D721Med (cell line): ENCODE measurements around the gene BUB1.

Experiments used
- DNase-seq: peaks from one replicate; pipeline ENCODE4 v3.0.0; 2011; ENCODE audit warnings: low spot score; ENCODE audit not compliant: insufficient read length
- FAIRE-seq: peaks from 2 replicates; lab custom pipeline; 2011; peaks lifted over from hg19 to GRCh38; lab: Jason Lieb, UNC
- TF ChIP-seq, protein P1 (sequence below): IDR thresholded peaks from 2 replicates; pipeline ENCODE4 v1.5.1; 2012; ENCODE audit warnings: mild to moderate bottlenecking, control low read depth; ENCODE audit not compliant: insufficient read depth; ENCODE audit errors: missing control alignments

Gene BUB1

DNA sequence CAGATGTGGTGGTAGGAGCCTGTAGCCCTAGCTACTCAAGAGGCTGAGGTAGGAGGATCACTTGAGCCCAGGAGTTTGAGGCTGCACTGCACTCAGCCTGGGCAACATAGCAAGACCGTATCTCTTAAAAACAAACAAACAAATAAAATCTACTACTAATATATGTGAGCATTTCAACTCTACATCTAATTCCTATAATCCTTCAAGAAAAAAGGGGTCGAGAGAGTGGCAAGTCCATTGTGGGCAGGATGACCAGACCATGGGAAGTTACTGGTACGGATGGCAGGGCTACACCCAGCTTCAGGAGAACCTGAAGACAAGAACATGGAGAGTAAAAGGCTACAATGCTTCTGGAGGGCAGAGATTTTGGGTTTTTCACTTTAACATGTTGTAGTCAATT is 24.0 kb downstream of the BUB1 start:
- DNase-seq (no peak), FAIRE-seq (no peak)
- TF ChIP-seq, protein P1, sequence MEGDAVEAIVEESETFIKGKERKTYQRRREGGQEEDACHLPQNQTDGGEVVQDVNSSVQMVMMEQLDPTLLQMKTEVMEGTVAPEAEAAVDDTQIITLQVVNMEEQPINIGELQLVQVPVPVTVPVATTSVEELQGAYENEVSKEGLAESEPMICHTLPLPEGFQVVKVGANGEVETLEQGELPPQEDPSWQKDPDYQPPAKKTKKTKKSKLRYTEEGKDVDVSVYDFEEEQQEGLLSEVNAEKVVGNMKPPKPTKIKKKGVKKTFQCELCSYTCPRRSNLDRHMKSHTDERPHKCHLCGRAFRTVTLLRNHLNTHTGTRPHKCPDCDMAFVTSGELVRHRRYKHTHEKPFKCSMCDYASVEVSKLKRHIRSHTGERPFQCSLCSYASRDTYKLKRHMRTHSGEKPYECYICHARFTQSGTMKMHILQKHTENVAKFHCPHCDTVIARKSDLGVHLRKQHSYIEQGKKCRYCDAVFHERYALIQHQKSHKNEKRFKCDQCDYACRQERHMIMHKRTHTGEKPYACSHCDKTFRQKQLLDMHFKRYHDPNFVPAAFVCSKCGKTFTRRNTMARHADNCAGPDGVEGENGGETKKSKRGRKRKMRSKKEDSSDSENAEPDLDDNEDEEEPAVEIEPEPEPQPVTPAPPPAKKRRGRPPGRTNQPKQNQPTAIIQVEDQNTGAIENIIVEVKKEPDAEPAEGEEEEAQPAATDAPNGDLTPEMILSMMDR = no peak

DNA sequence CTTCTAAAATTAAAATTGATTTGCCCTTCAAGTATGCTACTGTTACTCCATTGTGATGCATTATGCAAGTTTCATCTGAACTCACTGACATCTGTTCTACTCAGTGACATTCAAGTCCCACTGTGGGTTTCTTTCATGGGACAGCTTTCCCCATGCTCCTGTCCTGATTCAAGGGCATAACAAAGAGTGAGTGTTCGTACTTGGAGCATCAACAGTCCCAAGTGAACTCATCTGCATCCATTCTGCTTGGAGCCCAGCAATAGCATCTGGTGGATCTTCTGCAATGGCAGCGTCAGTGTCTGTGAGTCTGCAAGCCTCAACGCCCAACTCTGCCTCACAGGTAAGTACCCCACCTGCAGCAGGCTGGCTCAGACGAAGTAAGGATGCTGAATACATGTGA is 27.5 kb downstream of the BUB1 start:
- no peak for FAIRE-seq

DNA sequence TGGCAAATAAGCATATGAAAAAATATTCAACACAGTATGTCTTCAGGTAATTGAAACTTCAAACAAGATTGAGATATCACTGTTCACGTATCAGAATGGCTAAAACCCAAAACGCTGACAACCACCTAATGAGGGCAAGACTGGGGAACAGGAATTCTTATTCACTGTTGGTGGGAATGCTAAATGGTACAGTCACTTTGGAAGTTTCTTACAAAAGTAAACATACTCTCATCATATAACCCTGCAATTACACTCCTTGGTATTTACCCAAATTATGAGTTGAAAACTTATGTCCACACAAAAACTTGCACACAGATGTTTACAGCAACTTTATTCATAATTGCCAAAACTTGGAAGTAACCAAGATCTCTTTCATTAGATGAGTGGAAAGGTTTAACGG is 30.1 kb downstream of the BUB1 start:
- TF ChIP-seq, protein P1 = no peak
- no peak for FAIRE-seq
- DNase-seq = no peak

More for the DNA sequence above, 27.5 kb downstream of the BUB1 start:
- TF ChIP-seq, protein P1 = no peak
- DNase-seq = no peak

DNA sequence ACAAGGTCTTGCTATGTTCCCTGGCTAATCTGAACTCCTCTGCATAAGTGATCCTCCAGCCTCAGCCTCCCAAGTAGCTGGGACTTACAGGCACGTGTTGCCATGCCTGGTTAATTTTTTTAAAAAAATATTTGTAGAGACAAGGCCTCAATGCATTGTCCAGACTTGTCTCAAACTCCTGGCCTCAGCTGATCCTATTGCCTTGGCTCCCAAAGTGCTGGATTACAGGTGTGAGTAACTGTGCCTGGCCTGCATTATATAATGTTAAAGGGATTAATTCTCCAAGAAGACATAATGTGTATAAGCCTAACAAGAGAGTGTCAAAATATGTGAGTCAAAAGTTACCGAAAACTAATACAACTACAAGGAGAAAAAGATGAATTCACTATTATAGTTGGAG is 32.2 kb downstream of the BUB1 start:
- TF ChIP-seq, protein P1 = no peak
- no peak for FAIRE-seq
- DNase-seq = no peak

DNA sequence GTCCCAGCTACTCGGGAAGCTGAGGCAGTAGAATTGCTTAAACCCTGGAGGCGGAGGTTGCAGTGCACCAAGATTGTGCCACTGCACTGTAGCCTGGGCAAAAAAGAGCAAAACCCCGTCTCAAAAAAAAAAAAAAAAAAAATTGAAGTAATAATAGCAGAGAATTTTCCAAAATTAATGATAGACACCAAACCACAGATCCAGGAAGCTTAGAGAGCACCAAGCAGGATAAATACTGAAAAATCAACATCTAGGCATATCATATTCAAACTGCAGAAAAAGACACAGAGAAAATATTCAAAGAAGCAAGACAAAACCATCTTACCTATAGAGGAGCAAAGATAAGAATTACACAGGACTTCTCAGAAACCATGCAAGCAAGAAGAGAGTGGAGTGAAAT is 33.5 kb downstream of the BUB1 start:
- DNase-seq (no peak), FAIRE-seq (no peak)
- TF ChIP-seq, protein P1 = no peak

DNA sequence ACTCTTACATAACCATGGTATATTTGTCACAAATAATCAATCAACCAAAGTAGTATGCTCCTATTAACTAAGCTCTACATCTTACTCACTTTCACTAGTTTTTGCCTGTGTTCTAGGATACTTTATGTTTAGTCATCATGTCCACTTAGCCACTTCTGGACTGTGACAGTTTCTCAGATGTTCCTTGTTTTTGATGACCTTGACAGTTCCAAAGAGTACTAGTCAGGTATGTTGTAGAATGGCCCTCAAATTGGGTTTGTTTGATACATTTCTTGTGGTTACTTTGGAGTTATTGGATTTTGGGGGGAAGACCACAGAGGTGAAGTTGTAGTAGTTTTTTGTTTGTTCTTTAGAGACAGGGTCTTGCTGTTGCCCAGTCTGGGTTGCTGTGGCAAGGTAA is 35.5 kb downstream of the BUB1 start:
- TF ChIP-seq, protein P1 = no peak
- DNase-seq (no peak), FAIRE-seq (no peak)

DNA sequence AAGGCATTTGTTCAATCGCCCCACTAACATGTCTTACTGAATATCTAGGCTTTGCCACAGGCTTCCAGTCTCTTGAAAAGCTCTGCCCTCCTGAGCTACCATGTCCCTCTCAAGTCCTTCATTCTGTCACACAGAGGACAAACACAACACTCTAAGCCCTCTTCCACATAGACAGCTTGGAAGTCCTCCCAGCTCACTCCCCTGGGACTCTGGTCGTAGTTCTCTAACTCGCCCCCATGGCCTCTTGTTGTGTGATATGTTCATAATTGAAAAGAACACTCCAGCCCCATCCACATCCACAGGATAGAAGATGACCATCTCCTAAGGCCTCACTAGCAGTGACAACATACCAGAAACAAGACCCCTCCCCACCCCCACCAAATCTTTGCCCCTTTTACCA is 37.9 kb downstream of the BUB1 start:
- FAIRE-seq (no peak), DNase-seq (no peak)

More for the DNA sequence above, 37.9 kb downstream of the BUB1 start:
- TF ChIP-seq, protein P1 = no peak
